Activated T-cell treated with anti-CD3 and anti-CD28 coated beads, Interleukin-2, amount 50 U/mL, for 4 hours (primary cell): ENCODE measurements around the gene KLC4. TPM values are rescaled to one million over a fixed set of nuclear protein-coding genes. Genes with fewer than 3 reads are reported as not detected.

Experiments
- ATAC-seq, 2 donors: fragments of 200-7000 bp; cut with Tn5 transposase; one replicate each; pipeline ENCODE4 v1.10.0; 2021
- DNase-seq: peaks from one replicate; pipeline ENCODE4 v3.0.0-alpha.2; 2020
- H3K27me3 Mint-ChIP-seq: one replicate; pipeline ENCODE4 v1.8.0; 2021; ENCODE audit warnings: low read depth, mixed read lengths
- H3K36me3 Mint-ChIP-seq: one replicate; pipeline ENCODE4 v1.8.0; 2022; ENCODE audit warnings: mixed read lengths; ENCODE audit not compliant: insufficient read depth
- H3K4me1 Mint-ChIP-seq: one replicate; pipeline ENCODE4 v1.8.0; 2021; ENCODE audit warnings: low read depth, mixed read lengths
- H3K4me3 Mint-ChIP-seq: one replicate; pipeline ENCODE4 v1.8.0; 2021; ENCODE audit warnings: mild to moderate bottlenecking, moderate library complexity, mixed read lengths
- H3K9me3 Mint-ChIP-seq: one replicate; pipeline ENCODE4 v1.8.0; 2021; ENCODE audit warnings: mixed read lengths
- total RNA-seq, 3 donors: library from RNA; stranded (reverse); gene quantifications; one replicate each; pipeline ENCODE4 v1.2.1, GENCODE V29; 2021

The KLC4 gene
- total RNA-seq, 3 donors from 2014 or later, result 5.4 to 9.1 (median 7.4) TPM

- H3K36me3 Mint-ChIP-seq, result no peaks in the 10 kb centered on the region
- ATAC-seq (no peak), DNase-seq (no peak)
- no peaks in the 10 kb centered on the region for H3K27me3 Mint-ChIP-seq
- no peak overlapping the region for H3K4me3 Mint-ChIP-seq
- H3K9me3 Mint-ChIP-seq, result no peaks in the 10 kb centered on the region
- peaks cover 21% of the 10 kb centered on the region for H3K4me1 Mint-ChIP-seq
Observed at GRCh38 chr6:43089874-43090558, 30.6 kb downstream of the KLC4 start.

- H3K4me3 Mint-ChIP-seq, result no peak overlapping the region
- no peaks in the 10 kb centered on the region for H3K27me3 Mint-ChIP-seq
- ATAC-seq, result no peak
- no peak for DNase-seq
- peaks cover 22% of the 10 kb centered on the region for H3K4me1 Mint-ChIP-seq
- H3K36me3 Mint-ChIP-seq, result no peaks in the 10 kb centered on the region
- H3K9me3 Mint-ChIP-seq, result no peaks in the 10 kb centered on the region
Observed at GRCh38 chr6:43090559-43090956, 31.1 kb downstream of the KLC4 start.

GRCh38 chr6:43091020-43091419, 31.6 kb downstream of the KLC4 start:
- Mint-ChIP-seq H3K4me3 (no peak overlapping the region), H3K36me3 (no peaks in the 10 kb centered on the region), H3K27me3 (no peaks in the 10 kb centered on the region), H3K4me1 (peaks cover 21% of the 10 kb centered on the region), H3K9me3 (no peaks in the 10 kb centered on the region)
- ATAC-seq, result no peak
- DNase-seq, result no peak

DNA sequence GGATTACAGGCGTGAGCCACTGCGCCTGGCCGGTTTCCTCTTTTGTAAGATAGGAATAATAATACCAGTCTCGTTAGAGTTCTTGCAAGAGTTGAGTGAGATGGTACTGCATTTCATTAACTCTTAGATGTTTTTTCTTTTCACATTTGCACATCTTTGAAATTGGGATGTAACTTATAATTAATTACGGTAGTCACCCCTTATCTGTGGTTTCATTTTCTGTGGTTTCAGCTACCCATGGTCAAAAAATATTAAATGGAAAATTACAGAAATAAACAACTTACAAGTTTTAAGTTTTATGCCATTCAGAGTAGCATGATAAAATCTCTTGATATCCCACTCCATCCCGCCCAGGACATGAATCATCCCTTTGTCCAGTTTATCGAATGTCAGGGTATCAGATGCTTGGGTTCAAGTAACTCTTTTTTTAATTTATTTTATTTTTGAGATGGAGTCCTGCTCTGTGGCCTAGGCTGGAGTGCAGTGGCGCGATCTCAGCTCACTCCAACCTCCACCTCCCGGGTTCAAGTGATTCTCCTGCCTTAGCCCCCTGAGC, 32.1 kb downstream of the KLC4 start:
- no peak overlapping the region for H3K4me3 Mint-ChIP-seq
- ATAC-seq, result no peak
- no peak for DNase-seq
- H3K9me3 Mint-ChIP-seq, result no peaks in the 10 kb centered on the region
- peaks cover 16% of the 10 kb centered on the region for H3K4me1 Mint-ChIP-seq
- no peaks in the 10 kb centered on the region for H3K27me3 Mint-ChIP-seq
- H3K36me3 Mint-ChIP-seq, result no peaks in the 10 kb centered on the region

DNA sequence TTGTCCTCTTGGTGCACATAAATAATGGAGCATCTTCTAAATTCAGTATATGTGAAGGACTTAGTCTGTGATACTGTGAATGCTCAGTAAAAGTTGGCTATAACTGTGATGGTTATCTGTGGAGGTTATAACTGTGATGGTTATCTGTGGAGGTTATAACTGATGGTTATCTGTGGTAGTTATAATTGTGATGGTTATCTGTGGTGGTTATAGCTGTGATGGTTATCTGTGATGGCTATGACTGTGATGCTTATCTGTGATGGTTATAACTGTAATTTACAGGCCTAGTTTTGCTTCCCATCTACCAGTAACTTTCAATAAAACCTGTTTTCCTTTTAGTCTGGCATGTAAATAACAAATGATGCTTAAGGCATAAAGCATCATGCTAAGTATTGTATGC, 33.2 kb downstream of the KLC4 start:
- Mint-ChIP-seq H3K36me3 (no peaks in the 10 kb centered on the region), H3K4me1 (peaks cover 16% of the 10 kb centered on the region), H3K9me3 (no peaks in the 10 kb centered on the region), H3K4me3 (no peak overlapping the region), H3K27me3 (no peaks in the 10 kb centered on the region)
- no peak for ATAC-seq
- no peak for DNase-seq

GRCh38 chr6:43093436-43094289, 34.2 kb downstream of the KLC4 start:
- Mint-ChIP-seq H3K4me1 (peaks cover 16% of the 10 kb centered on the region), H3K4me3 (peak overlapping the region; percentile 14), H3K9me3 (no peaks in the 10 kb centered on the region), H3K27me3 (no peaks in the 10 kb centered on the region), H3K36me3 (no peaks in the 10 kb centered on the region)
- DNase-seq (no peak), ATAC-seq (peak; percentile 23 to 38)

- H3K36me3 Mint-ChIP-seq, result no peaks in the 10 kb centered on the region
- DNase-seq (no peak), ATAC-seq (no peak)
- no peaks in the 10 kb centered on the region for H3K9me3 Mint-ChIP-seq
- H3K4me1 Mint-ChIP-seq, result peaks cover 16% of the 10 kb centered on the region
- no peak overlapping the region for H3K4me3 Mint-ChIP-seq
- no peaks in the 10 kb centered on the region for H3K27me3 Mint-ChIP-seq
Observed at GRCh38 chr6:43095939-43096338, 36.5 kb downstream of the KLC4 start.

GRCh38 chr6:43096451-43097097, 37.1 kb downstream of the KLC4 start:
- H3K4me1 Mint-ChIP-seq, result peaks cover 16% of the 10 kb centered on the region
- H3K4me3 Mint-ChIP-seq, result no peak overlapping the region
- no peaks in the 10 kb centered on the region for H3K9me3 Mint-ChIP-seq
- H3K27me3 Mint-ChIP-seq, result no peaks in the 10 kb centered on the region
- DNase-seq (no peak), ATAC-seq (no peak)
- H3K36me3 Mint-ChIP-seq, result no peaks in the 10 kb centered on the region

DNA sequence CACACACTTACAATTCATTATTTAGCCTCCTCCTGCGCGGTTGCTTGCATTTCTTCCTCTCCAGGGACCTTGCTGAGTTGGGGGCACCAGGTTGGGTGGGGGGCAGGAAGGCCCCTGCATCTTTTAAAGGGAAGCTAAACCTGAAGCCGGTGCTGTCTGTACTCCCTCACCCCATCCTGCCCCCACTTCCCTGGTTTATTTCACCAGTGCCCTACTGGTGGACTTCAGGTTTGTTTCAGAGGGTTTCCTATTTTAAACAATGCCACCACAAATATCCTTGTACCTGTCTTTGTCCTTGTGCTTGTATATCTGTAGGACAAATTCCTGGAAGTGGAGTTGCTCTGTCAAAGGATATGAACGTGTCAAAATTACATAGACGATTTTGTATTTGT, 37.7 kb downstream of the KLC4 start:
- H3K4me1 Mint-ChIP-seq, result peaks cover 16% of the 10 kb centered on the region
- ATAC-seq, result no peak

GRCh38 chr6:43097502-43097901, 38.1 kb downstream of the KLC4 start:
- H3K4me1 Mint-ChIP-seq, result peaks cover 16% of the 10 kb centered on the region
- ATAC-seq (no peak), DNase-seq (no peak)
- no peaks in the 10 kb centered on the region for H3K27me3 Mint-ChIP-seq
- no peak overlapping the region for H3K4me3 Mint-ChIP-seq
- H3K9me3 Mint-ChIP-seq, result no peaks in the 10 kb centered on the region
- no peaks in the 10 kb centered on the region for H3K36me3 Mint-ChIP-seq

More for the DNA sequence above, 37.7 kb downstream of the KLC4 start:
- Mint-ChIP-seq H3K36me3 (no peaks in the 10 kb centered on the region), H3K9me3 (no peaks in the 10 kb centered on the region), H3K27me3 (no peaks in the 10 kb centered on the region), H3K4me3 (no peak overlapping the region)
- no peak for DNase-seq

GRCh38 chr6:43101497-43101896, 42.1 kb downstream of the KLC4 start:
- no peak for ATAC-seq
- no peak overlapping the region for H3K4me3 Mint-ChIP-seq
- peaks cover 2% of the 10 kb centered on the region for H3K4me1 Mint-ChIP-seq
- no peak for DNase-seq
- no peaks in the 10 kb centered on the region for H3K27me3 Mint-ChIP-seq
- H3K9me3 Mint-ChIP-seq, result no peaks in the 10 kb centered on the region
- no peaks in the 10 kb centered on the region for H3K36me3 Mint-ChIP-seq

DNA sequence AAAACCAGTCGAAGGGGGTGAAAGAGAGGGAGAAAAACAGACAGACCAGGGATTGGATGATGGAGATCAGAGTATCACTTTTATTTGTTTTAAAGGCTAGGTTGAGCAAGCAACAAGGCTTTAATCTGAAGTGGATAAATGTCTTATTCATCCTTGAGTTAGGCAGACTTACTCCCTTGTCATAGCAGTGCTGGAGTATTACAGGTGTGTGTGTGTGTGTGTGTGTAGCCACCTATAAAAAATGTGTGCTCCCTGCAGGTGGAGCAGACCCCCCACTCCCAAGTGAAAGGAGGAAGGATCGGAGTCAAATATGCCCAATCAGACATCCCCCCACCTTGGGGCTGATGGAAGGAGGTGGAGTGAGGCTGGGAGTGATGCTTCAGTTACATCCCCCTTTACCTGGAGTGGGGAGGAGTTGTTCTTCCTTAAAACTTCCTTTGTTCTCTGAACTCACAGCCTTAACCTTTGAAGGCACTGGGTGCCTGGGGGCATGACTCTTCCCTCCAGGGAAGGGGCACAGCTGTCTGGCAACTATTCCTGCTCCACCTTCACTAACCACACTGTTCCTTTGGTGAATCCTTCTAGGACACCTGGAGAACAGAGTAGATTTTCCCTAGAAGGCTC, 43.9 kb downstream of the KLC4 start:
- no peak for ATAC-seq
- Mint-ChIP-seq H3K9me3 (no peaks in the 10 kb centered on the region), H3K27me3 (no peaks in the 10 kb centered on the region), H3K4me3 (no peak overlapping the region), H3K4me1 (peaks cover 2% of the 10 kb centered on the region), H3K36me3 (no peaks in the 10 kb centered on the region)
- no peak for DNase-seq

GRCh38 chr6:43105538-43106222, 46.2 kb downstream of the KLC4 start:
- Mint-ChIP-seq H3K27me3 (no peaks in the 10 kb centered on the region), H3K4me3 (no peak overlapping the region), H3K36me3 (no peaks in the 10 kb centered on the region), H3K9me3 (no peaks in the 10 kb centered on the region), H3K4me1 (peaks cover 2% of the 10 kb centered on the region)
- ATAC-seq, result no peak
- DNase-seq, result no peak
